KMS-11 (cell line): ENCODE measurements around the gene METTL15.

Experiments used
- H2AFZ ChIP-seq: fragments of 200-600 bp; sonication (generic); 2 replicates; pipeline ENCODE4 v1.6.1; 2016; ENCODE audit warnings: antibody characterized with exemption, mixed run types, low read depth
- H3K27ac ChIP-seq: fragments of 200-600 bp; sonication (generic); 2 replicates; pipeline ENCODE4 v1.6.1; 2016; ENCODE audit warnings: mild to moderate bottlenecking, mixed run types
- H3K27me3 ChIP-seq: fragments of 200-600 bp; sonication (generic); 2 replicates; pipeline ENCODE4 v1.6.1; 2017; ENCODE audit warnings: mild to moderate bottlenecking, low read depth, mixed run types, moderate library complexity; ENCODE audit not compliant: insufficient read depth
- H3K36me3 ChIP-seq: fragments of 200-600 bp; sonication (generic); 2 replicates; pipeline ENCODE4 v1.6.1; 2017; ENCODE audit warnings: mild to moderate bottlenecking, mixed run types; ENCODE audit not compliant: insufficient read depth
- H3K4me1 ChIP-seq: fragments of 200-600 bp; sonication (generic); 2 replicates; pipeline ENCODE4 v1.6.1; 2016; ENCODE audit warnings: mild to moderate bottlenecking, low read depth, mixed run types; ENCODE audit not compliant: poor library complexity, severe bottlenecking
- H3K4me2 ChIP-seq: fragments of 200-600 bp; sonication (generic); 2 replicates; pipeline ENCODE4 v1.7.0; 2016; ENCODE audit warnings: mild to moderate bottlenecking, mixed run types
- H3K4me3 ChIP-seq: fragments of 200-600 bp; sonication (generic); IDR thresholded peaks from 2 replicates; pipeline ENCODE4 v1.6.1; 2017; ENCODE audit warnings: low read depth, low read length, mixed read lengths; ENCODE audit not compliant: insufficient read depth
- H3K79me2 ChIP-seq: fragments of 200-600 bp; sonication (generic); 2 replicates; pipeline ENCODE4 v1.6.1; 2016; ENCODE audit warnings: low read depth, mixed run types; ENCODE audit not compliant: insufficient read depth
- H3K9ac ChIP-seq: fragments of 200-600 bp; sonication (generic); 2 replicates; pipeline ENCODE4 v1.6.1; 2016; ENCODE audit warnings: mild to moderate bottlenecking, mixed run types
- H4K20me1 ChIP-seq: fragments of 200-600 bp; sonication (generic); 2 replicates; pipeline ENCODE4 v1.6.1; 2016; ENCODE audit warnings: mild to moderate bottlenecking, mixed run types; ENCODE audit not compliant: insufficient read depth
- TF ChIP-seq, protein P1 (sequence below): fragments of 200-600 bp; sonication (generic); conservative IDR thresholded peaks from 2 replicates; pipeline ENCODE4 v1.6.1; 2017; ENCODE audit warnings: low read depth, mild to moderate bottlenecking, antibody characterized with exemption, low read length, moderate library complexity, mixed read lengths

Gene METTL15

DNA sequence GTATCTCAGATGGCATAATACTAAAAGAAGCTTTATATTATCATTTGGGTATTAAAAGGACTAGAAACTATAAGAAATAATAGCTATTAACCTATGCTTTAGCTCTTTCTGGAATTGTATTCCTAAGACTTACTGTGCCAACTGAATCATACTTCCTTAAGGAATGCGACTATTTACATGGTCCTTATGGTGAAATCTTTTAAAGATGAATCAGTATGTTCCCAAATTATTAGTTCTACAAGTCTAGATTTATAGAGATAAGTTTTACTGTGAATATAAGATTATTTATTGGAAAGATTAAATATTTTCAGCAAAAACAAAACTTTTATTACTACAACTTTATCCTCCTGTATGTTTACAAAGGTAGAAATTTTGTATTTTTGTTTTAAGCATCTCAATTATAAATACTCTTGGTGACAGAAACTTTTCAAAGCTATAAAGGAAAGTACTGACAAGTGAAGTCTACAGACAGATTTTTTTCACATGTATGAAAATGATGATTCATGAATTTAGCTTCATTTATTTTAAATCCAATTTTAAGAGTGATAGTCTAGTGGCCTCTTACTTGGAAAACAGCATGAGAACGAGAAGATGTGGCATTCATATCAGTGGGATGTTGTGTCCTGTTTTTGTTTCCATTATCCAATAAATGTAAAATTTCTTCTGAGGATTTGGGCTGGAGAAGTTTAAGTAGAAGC, 18.0 kb upstream of the METTL15 start:
- Histone ChIP-seq H3K36me3 (no peaks in the 10 kb centered on the region), H3K27ac (no peak overlapping the region), H3K79me2 (no peaks in the 10 kb centered on the region), H3K4me1 (no peaks in the 10 kb centered on the region), H3K4me3 (no peak overlapping the region), H3K27me3 (no peaks in the 10 kb centered on the region), H3K4me2 (no peak overlapping the region), H3K9ac (no peak overlapping the region), H2AFZ (no peak overlapping the region), H4K20me1 (no peaks in the 10 kb centered on the region)
- TF ChIP-seq, protein P1, sequence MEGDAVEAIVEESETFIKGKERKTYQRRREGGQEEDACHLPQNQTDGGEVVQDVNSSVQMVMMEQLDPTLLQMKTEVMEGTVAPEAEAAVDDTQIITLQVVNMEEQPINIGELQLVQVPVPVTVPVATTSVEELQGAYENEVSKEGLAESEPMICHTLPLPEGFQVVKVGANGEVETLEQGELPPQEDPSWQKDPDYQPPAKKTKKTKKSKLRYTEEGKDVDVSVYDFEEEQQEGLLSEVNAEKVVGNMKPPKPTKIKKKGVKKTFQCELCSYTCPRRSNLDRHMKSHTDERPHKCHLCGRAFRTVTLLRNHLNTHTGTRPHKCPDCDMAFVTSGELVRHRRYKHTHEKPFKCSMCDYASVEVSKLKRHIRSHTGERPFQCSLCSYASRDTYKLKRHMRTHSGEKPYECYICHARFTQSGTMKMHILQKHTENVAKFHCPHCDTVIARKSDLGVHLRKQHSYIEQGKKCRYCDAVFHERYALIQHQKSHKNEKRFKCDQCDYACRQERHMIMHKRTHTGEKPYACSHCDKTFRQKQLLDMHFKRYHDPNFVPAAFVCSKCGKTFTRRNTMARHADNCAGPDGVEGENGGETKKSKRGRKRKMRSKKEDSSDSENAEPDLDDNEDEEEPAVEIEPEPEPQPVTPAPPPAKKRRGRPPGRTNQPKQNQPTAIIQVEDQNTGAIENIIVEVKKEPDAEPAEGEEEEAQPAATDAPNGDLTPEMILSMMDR, result no peak

DNA sequence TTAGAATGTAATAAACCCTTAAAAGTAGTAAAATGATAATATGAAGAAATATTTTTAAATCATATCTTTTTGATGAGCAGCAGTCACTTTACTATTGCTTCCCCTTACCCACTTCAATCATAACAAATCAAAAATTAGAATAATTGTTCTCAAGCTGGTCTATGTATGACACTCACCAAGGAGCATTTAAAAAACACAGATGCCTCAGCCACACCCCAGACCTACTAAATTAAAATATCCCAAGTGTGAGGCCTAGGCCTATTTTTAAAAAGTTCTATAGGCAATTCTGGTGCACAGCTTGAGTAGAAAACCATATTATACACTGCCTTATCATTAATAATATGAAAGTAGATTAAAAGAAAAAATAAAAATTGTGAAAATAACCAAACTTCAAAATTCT, 15.4 kb upstream of the METTL15 start:
- Histone ChIP-seq H3K27ac (no peak overlapping the region), H2AFZ (no peak overlapping the region), H3K79me2 (peaks cover under 1% of the 10 kb centered on the region; the same call in 1 of the 2 replicates), H4K20me1 (no peaks in the 10 kb centered on the region), H3K4me1 (no peaks in the 10 kb centered on the region), H3K9ac (no peak overlapping the region), H3K27me3 (no peaks in the 10 kb centered on the region), H3K4me2 (no peak overlapping the region), H3K36me3 (no peaks in the 10 kb centered on the region), H3K4me3 (no peak overlapping the region)
- TF ChIP-seq, protein P1, result no peak

DNA sequence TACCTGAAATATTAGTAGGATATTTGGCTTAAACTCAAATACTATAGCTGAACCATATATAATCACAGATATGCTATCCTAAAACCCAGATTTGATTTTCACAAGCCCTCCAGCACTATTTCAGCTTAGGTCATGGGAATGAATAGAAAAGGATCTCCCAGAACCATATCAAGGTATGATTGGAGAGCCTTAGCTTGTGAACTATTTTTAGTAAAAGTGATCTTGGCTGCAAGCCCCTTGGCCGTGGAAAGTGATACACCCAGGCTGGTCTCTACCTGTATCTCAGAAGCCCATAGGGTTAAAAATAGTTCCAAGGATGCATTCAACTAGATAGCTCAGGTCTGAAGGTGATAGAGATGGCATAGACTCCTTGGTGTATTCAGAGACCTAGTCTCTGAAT, 9.9 kb upstream of the METTL15 start:
- no peaks in the 10 kb centered on the region for H3K27me3 ChIP-seq
- H2AFZ ChIP-seq, result no peak overlapping the region
- H3K4me1 ChIP-seq, result no peaks in the 10 kb centered on the region
- no peak overlapping the region for H3K4me2 ChIP-seq
- no peaks in the 10 kb centered on the region for H4K20me1 ChIP-seq
- TF ChIP-seq, protein P1, result no peak
- H3K4me3 ChIP-seq, result no peak overlapping the region
- no peak overlapping the region for H3K27ac ChIP-seq
- H3K36me3 ChIP-seq, result no peaks in the 10 kb centered on the region
- H3K79me2 ChIP-seq, result peaks cover 35% of the 10 kb centered on the region; the same call in 1 of the 2 replicates
- no peak overlapping the region for H3K9ac ChIP-seq

DNA sequence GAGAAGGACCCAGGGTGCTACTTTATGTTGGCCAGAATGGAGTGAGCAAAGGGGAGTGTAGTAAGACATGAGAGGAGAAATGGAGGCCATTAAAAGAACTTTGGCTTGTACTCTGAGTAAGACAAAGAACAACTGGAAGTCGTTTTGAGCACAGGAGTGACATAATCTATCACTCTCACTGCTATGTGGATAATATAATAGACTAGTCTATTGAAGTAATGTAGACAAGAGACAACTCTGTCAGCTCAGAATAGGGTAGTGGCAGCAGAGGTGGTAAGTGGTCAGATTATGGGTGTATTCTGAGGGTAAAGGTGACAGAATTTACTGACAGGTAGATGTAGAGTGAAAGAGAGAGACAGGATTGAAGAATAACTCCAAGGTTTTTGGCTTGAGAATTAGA, 8.5 kb upstream of the METTL15 start:
- H3K36me3 ChIP-seq, result no peaks in the 10 kb centered on the region
- no peak overlapping the region for H3K27ac ChIP-seq
- peaks cover 49% of the 10 kb centered on the region; the same call in 1 of the 2 replicates for H3K79me2 ChIP-seq
- H3K4me3 ChIP-seq, result no peak overlapping the region
- TF ChIP-seq, protein P1, result no peak
- peaks cover 4% of the 10 kb centered on the region for H3K4me1 ChIP-seq
- no peaks in the 10 kb centered on the region for H3K27me3 ChIP-seq
- no peak overlapping the region for H2AFZ ChIP-seq
- no peaks in the 10 kb centered on the region for H4K20me1 ChIP-seq
- no peak overlapping the region for H3K4me2 ChIP-seq
- no peak overlapping the region for H3K9ac ChIP-seq
